ENCODE results near the gene COQ5. TPM values are rescaled to one million over a fixed set of nuclear protein-coding genes. Genes with fewer than 3 reads are reported as not detected.
A peak's percentile ranks its signal among the peaks of the same experiment; 100 is the strongest.

Gene COQ5
- polyA plus RNA-seq, 1 donor (not counting 4 experiments of a cell fraction or from before 2014, with no cell fraction given), result 38.7 TPM

DNA sequence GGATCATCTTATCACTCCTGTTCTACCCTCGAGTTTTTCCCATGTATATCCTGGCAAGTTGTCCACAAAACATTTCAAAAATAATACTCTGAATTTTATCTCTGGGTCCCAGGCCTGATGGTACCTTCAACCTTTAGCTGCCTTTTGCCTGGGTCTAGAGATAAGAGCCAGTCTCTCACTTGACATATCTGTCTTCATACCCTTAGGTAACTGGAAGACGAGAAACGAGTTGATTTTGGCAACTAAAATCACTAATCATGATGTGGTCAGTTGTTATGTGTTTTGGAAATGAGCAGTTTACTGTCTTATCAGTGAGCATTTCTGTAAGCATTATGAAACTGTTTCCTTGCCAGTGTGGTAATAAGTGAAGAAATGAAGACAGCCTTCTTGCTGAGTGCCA lies 11.5 kb upstream of the COQ5 start:
- H3K79me2 ChIP-seq (ENCODE audit: control insufficient read depth, insufficient read depth, low read length), result peaks cover 97% of the 10 kb centered on the region
- peaks cover 3% of the 10 kb centered on the region for H3K9me1 ChIP-seq (ENCODE audit: control insufficient read depth, extremely low read depth, insufficient read depth, low read length)
- H3K4me2 ChIP-seq (ENCODE audit: control insufficient read depth, extremely low read depth, insufficient read depth, low read depth, low read length), result no peak overlapping the region
- dilution Hi-C loops (cut with MboI; ENCODE audit: extremely low pct_ligation_motif_present, low sequenced_read_pairs), result no loop called here
- no peak overlapping the region for H3K27ac ChIP-seq (ENCODE audit: control insufficient read depth, insufficient read depth, low read length)
- no peak for FAIRE-seq
- TF ChIP-seq EZH2 (IDR thresholded peaks at IDR 0.05; ENCODE audit: low read length), result no peak
- TF ChIP-seq, protein P1, sequence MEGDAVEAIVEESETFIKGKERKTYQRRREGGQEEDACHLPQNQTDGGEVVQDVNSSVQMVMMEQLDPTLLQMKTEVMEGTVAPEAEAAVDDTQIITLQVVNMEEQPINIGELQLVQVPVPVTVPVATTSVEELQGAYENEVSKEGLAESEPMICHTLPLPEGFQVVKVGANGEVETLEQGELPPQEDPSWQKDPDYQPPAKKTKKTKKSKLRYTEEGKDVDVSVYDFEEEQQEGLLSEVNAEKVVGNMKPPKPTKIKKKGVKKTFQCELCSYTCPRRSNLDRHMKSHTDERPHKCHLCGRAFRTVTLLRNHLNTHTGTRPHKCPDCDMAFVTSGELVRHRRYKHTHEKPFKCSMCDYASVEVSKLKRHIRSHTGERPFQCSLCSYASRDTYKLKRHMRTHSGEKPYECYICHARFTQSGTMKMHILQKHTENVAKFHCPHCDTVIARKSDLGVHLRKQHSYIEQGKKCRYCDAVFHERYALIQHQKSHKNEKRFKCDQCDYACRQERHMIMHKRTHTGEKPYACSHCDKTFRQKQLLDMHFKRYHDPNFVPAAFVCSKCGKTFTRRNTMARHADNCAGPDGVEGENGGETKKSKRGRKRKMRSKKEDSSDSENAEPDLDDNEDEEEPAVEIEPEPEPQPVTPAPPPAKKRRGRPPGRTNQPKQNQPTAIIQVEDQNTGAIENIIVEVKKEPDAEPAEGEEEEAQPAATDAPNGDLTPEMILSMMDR (optimal IDR thresholded peaks at IDR 0.05 in 1 of 3, IDR thresholded peaks at IDR 0.05 in 1 of 3, conservative IDR thresholded peaks at IDR 0.05 in 1 of 3; ENCODE audit: extremely low read depth in 1 of 3, insufficient read depth in 2 of 3, low read length in 3 of 3), result no peak
- H2AFZ ChIP-seq (ENCODE audit: control insufficient read depth, low read length), result no peak overlapping the region
- H3K36me3 ChIP-seq (ENCODE audit: control insufficient read depth in 2 of 2, extremely low read depth in 1 of 2, insufficient read depth in 2 of 2, low read length in 2 of 2), result peaks cover 10 to 22% of the 10 kb centered on the region in 2 experiments
- H3K4me1 ChIP-seq (ENCODE audit: control insufficient read depth, extremely low read depth, insufficient read depth, low read length), result peaks cover 38% of the 10 kb centered on the region
- H4K20me1 ChIP-seq (ENCODE audit: control insufficient read depth, extremely low read depth, insufficient read depth, low read length), result peaks cover 43% of the 10 kb centered on the region
- no peak for DNase-seq (ENCODE audit: low read depth, low spot score)
- H3K4me3 ChIP-seq (ENCODE audit: control insufficient read depth in 2 of 3, extremely low read depth in 1 of 3, insufficient read depth in 2 of 3, low read depth in 1 of 3, low read length in 3 of 3), result no peak overlapping the region
- no peaks in the 10 kb centered on the region for H3K27me3 ChIP-seq (ENCODE audit: control insufficient read depth, extremely low read depth, insufficient read depth, low read length)
- H3K9me3 ChIP-seq (ENCODE audit: control insufficient read depth, low read depth, low read length), result no peaks in the 10 kb centered on the region
- no peak overlapping the region for H3K9ac ChIP-seq (ENCODE audit: control insufficient read depth, extremely low read depth, insufficient read depth, low read length)

DNA sequence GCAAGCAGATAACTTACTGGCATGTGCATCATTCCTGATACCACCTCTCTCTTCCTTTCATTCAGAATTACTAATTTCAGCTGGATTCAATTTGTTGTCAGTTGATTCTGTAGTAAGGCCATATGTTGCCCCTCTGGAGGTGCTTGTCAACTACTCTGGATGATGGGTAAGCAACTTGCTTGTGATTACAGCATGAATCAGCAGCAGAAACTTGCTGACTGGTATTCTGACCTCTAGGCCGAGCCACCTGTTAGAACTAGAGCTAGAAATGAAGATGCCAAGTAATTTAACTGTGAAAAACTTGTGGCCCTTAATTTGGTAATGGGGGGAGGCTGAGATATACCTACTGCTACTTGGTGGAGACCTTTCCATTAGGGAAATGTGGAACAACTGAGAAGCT lies 10.3 kb upstream of the COQ5 start:
- H3K79me2 ChIP-seq (ENCODE audit: control insufficient read depth, insufficient read depth, low read length), result peaks cover 100% of the 10 kb centered on the region
- no peaks in the 10 kb centered on the region for H3K27me3 ChIP-seq (ENCODE audit: control insufficient read depth, extremely low read depth, insufficient read depth, low read length)
- peak overlapping the region; percentile 18 for H3K4me2 ChIP-seq (ENCODE audit: control insufficient read depth, extremely low read depth, insufficient read depth, low read depth, low read length)
- H3K4me3 ChIP-seq (ENCODE audit: control insufficient read depth in 2 of 3, extremely low read depth in 1 of 3, insufficient read depth in 2 of 3, low read depth in 1 of 3, low read length in 3 of 3), result no peak overlapping the region
- H3K36me3 ChIP-seq (ENCODE audit: control insufficient read depth in 2 of 2, extremely low read depth in 1 of 2, insufficient read depth in 2 of 2, low read length in 2 of 2), result peaks cover 9 to 22% of the 10 kb centered on the region in 2 experiments
- H3K9me1 ChIP-seq (ENCODE audit: control insufficient read depth, extremely low read depth, insufficient read depth, low read length), result peaks cover 3% of the 10 kb centered on the region
- H3K27ac ChIP-seq (ENCODE audit: control insufficient read depth, insufficient read depth, low read length), result peak overlapping the region; percentile 19
- TF ChIP-seq, protein P1 (optimal IDR thresholded peaks at IDR 0.05 in 1 of 3, IDR thresholded peaks at IDR 0.05 in 1 of 3, conservative IDR thresholded peaks at IDR 0.05 in 1 of 3; ENCODE audit: extremely low read depth in 1 of 3, insufficient read depth in 2 of 3, low read length in 3 of 3), result no peak
- TF ChIP-seq EZH2 (IDR thresholded peaks at IDR 0.05; ENCODE audit: low read length), result no peak
- DNase-seq (ENCODE audit: low read depth, low spot score), result no peak
- FAIRE-seq, result no peak
- dilution Hi-C loops (cut with MboI; ENCODE audit: extremely low pct_ligation_motif_present, low sequenced_read_pairs), result no loop called here
- peaks cover 46% of the 10 kb centered on the region for H4K20me1 ChIP-seq (ENCODE audit: control insufficient read depth, extremely low read depth, insufficient read depth, low read length)
- H3K9ac ChIP-seq (ENCODE audit: control insufficient read depth, extremely low read depth, insufficient read depth, low read length), result no peak overlapping the region
- H3K9me3 ChIP-seq (ENCODE audit: control insufficient read depth, low read depth, low read length), result no peaks in the 10 kb centered on the region
- peaks cover 38% of the 10 kb centered on the region for H3K4me1 ChIP-seq (ENCODE audit: control insufficient read depth, extremely low read depth, insufficient read depth, low read length)
- H2AFZ ChIP-seq (ENCODE audit: control insufficient read depth, low read length), result no peak overlapping the region
